ENCODE data around the gene NBAS. TPM values are rescaled to one million over a fixed set of nuclear protein-coding genes. Genes with fewer than 3 reads are reported as not detected.

NBAS gene
- total RNA-seq, 2 donors from 2014 or later, result 31.5 to 32.0 TPM

DNA sequence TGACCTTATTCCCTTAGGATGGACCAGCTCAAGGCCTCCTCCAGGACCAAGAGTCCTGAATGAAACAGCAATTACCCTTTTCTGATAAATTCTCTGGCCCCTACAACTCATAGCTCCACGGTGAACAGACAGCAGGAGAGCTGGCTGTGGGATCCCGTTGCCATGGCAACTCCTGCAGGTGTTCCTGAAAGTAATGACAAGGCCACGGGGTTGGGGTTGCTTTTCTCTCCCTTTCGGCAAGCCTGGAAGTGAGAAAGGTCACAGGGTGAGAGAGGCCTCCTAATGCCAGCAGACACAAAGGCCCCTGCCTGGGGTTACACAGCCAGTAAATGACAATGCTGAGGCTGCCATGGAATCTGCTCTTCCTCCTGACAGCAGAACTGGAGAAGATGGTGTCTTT lies 403.0 kb downstream of the NBAS start:
- ATAC-seq (ENCODE audit: insufficient number of reproducible peaks, low FRiP score, low read depth), result no peak
- TF ChIP-seq, protein P1, sequence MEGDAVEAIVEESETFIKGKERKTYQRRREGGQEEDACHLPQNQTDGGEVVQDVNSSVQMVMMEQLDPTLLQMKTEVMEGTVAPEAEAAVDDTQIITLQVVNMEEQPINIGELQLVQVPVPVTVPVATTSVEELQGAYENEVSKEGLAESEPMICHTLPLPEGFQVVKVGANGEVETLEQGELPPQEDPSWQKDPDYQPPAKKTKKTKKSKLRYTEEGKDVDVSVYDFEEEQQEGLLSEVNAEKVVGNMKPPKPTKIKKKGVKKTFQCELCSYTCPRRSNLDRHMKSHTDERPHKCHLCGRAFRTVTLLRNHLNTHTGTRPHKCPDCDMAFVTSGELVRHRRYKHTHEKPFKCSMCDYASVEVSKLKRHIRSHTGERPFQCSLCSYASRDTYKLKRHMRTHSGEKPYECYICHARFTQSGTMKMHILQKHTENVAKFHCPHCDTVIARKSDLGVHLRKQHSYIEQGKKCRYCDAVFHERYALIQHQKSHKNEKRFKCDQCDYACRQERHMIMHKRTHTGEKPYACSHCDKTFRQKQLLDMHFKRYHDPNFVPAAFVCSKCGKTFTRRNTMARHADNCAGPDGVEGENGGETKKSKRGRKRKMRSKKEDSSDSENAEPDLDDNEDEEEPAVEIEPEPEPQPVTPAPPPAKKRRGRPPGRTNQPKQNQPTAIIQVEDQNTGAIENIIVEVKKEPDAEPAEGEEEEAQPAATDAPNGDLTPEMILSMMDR (IDR thresholded peaks at IDR 0.05), result no peak
- no peaks in the 10 kb centered on the region for H3K36me3 ChIP-seq
- no peaks in the 10 kb centered on the region for H3K27me3 ChIP-seq (replicated peaks; ENCODE audit: insufficient read depth)
- H3K4me1 ChIP-seq (ENCODE audit: control insufficient read depth in 1 of 2, low read depth in 2 of 2), result no peaks in the 10 kb centered on the region
- no peak overlapping the region for H3K27ac ChIP-seq
- DNase-seq (ENCODE audit: low spot score), result no peak
- H3K9me3 ChIP-seq, result no peaks in the 10 kb centered on the region
- no peak overlapping the region for H3K4me3 ChIP-seq

DNA sequence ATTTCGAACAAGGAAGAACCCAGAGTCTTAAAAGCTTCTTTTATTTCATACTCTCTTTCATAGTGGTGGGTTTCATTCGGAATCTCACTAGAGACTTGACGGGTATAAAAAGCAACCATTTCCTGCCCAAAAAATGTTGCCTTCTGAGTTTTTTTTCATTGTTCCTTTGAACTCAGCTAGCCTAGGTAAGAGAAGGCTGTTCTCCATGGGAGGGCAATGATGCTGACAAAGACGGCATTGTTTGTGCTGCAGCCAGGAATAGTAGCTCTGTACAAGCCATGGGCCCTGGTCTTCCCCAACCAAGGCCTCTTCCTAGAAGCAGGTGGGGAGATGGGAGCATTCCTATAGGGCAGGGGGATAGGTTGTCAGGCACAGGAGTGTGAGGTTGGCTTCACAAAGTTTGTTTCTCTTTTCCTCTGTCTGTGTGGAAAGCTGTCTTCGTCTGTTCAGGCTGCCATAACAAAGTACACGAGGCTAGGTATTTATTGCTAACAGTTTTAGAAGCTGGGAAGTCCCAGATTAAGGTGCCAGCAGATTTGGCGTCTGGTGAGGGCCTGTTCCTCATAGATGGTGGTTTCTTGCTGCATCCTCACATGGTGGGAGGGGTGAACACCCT lies 405.1 kb downstream of the NBAS start:
- Histone ChIP-seq H3K4me1 (ENCODE audit: control insufficient read depth in 1 of 2, low read depth in 2 of 2) (no peaks in the 10 kb centered on the region), H3K27me3 (replicated peaks; ENCODE audit: insufficient read depth) (no peaks in the 10 kb centered on the region), H3K27ac (no peak overlapping the region), H3K36me3 (no peaks in the 10 kb centered on the region), H3K4me3 (no peak overlapping the region), H3K9me3 (no peaks in the 10 kb centered on the region)
- DNase-seq (ENCODE audit: low spot score) (no peak), ATAC-seq (ENCODE audit: insufficient number of reproducible peaks, low FRiP score, low read depth) (no peak)
- TF ChIP-seq, protein P1 (IDR thresholded peaks at IDR 0.05), result no peak

DNA sequence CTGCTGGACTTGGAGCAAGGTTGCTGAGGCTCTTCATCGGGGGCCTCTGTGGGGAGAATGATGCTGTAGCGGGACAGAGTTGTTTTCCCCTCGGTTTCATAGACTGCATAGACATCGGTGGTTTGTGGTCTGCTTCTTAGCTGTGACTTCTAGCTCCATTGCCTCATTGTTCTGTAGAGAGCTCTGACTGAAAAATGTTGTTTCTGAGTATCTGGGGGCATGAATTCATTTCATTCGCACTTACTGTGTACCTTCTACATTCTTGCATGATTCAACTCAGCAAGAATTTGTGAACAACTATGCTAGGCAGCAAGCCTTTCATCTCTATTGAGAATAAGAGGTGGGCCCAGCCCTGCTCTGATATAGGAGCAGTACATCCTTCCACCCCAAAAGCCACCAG lies 406.8 kb downstream of the NBAS start:
- TF ChIP-seq, protein P1 (IDR thresholded peaks at IDR 0.05), result no peak
- Histone ChIP-seq H3K27ac (no peak overlapping the region), H3K4me1 (ENCODE audit: control insufficient read depth in 1 of 2, low read depth in 2 of 2) (no peaks in the 10 kb centered on the region), H3K27me3 (replicated peaks; ENCODE audit: insufficient read depth) (no peaks in the 10 kb centered on the region), H3K9me3 (no peaks in the 10 kb centered on the region), H3K4me3 (no peak overlapping the region), H3K36me3 (no peaks in the 10 kb centered on the region)
- no peak for DNase-seq (ENCODE audit: low spot score)
- ATAC-seq (ENCODE audit: insufficient number of reproducible peaks, low FRiP score, low read depth), result no peak

DNA sequence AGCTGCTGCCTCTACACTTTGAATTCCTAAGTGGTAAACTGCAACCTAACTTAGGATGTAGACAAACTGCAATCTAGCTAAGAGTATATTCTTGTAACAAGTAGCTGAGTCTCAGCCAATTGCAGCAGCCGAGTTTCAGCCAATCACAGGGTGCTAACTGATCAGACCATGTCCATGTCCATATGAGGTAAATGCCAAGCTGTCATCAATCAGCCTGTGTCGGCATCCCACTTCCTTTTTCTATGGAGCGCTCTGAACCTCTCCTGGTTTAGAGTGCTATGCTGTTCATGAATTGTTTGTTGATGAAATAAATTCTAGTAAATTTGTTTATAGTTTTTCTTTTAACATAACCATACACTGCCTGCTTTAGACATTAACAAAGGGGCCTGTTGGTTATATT lies 408.8 kb downstream of the NBAS start:
- ATAC-seq (ENCODE audit: insufficient number of reproducible peaks, low FRiP score, low read depth) (no peak), DNase-seq (ENCODE audit: low spot score) (no peak)
- TF ChIP-seq, protein P1 (IDR thresholded peaks at IDR 0.05), result no peak
- Histone ChIP-seq H3K36me3 (no peaks in the 10 kb centered on the region), H3K27ac (no peak overlapping the region), H3K4me3 (no peak overlapping the region), H3K4me1 (ENCODE audit: control insufficient read depth in 1 of 2, low read depth in 2 of 2) (no peaks in the 10 kb centered on the region), H3K27me3 (replicated peaks; ENCODE audit: insufficient read depth) (no peaks in the 10 kb centered on the region), H3K9me3 (no peaks in the 10 kb centered on the region)

DNA sequence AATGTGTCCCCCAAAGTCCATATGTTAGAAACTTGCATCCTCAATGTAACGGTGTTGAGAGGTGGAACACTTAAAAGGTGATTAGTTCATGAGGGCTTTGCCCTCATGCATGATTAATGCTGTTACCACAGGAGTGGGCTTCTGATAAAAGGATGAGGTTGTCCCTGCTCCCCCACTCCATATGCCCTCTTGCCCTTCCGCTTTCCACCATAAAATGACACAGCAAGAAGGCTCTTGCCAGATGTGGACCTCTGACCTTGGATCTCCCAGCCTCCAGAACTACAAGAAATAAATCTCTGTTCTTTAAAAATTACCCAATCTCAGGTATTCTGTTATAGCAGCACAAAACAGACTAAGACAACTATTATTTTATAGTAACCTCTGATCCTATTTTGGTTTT lies 412.1 kb downstream of the NBAS start:
- no peaks in the 10 kb centered on the region for H3K27me3 ChIP-seq (replicated peaks; ENCODE audit: insufficient read depth)
- ATAC-seq (ENCODE audit: insufficient number of reproducible peaks, low FRiP score, low read depth), result no peak
- no peaks in the 10 kb centered on the region for H3K4me1 ChIP-seq (ENCODE audit: control insufficient read depth in 1 of 2, low read depth in 2 of 2)
- no peak overlapping the region for H3K4me3 ChIP-seq
- no peaks in the 10 kb centered on the region for H3K9me3 ChIP-seq
- no peak overlapping the region for H3K27ac ChIP-seq
- TF ChIP-seq, protein P1 (IDR thresholded peaks at IDR 0.05), result no peak
- no peaks in the 10 kb centered on the region for H3K36me3 ChIP-seq
- no peak for DNase-seq (ENCODE audit: low spot score)

All from thoracic aorta (tissue), 2 donors.